HL-60/S4 treated with phorbol 12-myristate 13-acetate at 8.2 ng/mL for 4 days and 3 days (cell line): ENCODE results near the gene KCNH8.

Experiments
- in situ Hi-C: fragments of 300-500 bp; cut with MboI; formaldehyde crosslinking; loops from 2 replicates; pipeline ENCODE4 v1.15.0; 2022; ENCODE audit warnings: low sequenced_read_pairs

The KCNH8 gene

DNA sequence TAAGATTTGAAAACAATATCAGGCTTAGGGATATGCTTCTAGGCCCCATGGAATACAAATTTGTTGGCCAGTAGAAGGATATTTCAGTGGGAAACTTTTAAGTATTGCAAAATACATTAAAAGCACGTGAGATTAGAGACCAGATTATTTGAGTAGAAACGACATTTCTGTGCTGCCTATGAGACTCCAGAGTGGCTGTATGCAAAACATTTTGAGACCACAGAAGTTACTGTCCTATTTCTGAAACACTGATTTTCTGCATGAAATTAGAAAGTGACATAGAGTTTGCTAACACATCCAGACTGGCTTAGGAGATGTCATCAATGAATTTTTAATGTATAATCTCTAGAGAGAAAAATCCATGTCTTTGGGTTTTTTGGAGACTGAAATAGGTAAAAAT is 99.8 kb downstream of the KCNH8 start:
- in situ Hi-C loops: no loop called here

DNA sequence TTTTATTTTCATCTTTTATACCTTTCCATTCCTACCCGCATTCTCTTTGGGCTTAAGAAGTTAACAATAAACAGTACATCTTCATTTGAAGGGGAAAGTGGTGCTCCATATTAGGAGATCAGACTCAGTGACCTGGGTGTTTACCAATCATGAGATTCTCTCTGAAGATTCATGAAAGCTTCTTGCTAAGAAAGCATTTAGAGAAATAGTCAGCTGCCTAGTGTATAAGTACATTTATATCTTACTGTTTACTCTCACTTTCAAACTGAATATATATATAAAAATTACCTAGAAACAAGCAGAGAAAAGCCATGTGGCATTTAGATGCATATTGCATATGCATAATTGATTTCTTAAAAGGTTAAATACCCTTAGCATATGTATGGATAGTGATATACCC is 100.5 kb downstream of the KCNH8 start:
- in situ Hi-C loops: no loop called here

GRCh38 chr3:19250959-19251610 is 102.8 kb downstream of the KCNH8 start:
- in situ Hi-C loops: no loop called here

- in situ Hi-C loops: no loop called here
These were observed 105.9 kb downstream of the KCNH8 start for GRCh38 chr3:19254189-19254588.

DNA sequence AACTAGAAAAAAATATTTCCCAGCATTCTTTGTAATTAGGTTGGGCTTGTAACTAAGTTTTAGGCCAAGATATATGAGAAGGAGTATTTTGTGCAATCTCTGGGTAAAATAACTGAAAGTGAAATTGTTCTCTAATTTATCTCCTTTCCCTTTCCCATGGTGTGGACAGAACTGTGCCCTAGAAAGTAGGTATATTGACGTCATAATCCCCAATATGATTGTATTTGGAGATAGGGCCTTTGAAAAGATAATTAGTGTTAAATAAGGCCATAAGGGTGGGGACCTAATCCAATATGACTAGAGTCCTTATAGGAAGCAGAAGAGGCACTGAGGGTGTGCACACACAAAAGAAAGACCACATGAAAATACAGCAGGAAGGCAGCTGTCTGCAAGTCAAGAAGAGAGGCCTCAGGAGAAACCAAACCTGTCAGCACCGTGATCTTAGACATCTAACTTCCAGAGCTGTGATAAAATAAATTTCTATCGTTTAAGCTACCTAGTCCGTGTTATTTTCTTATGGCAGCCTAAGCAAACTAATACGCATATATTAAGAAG is 106.6 kb downstream of the KCNH8 start:
- in situ Hi-C loops: no loop called here

DNA sequence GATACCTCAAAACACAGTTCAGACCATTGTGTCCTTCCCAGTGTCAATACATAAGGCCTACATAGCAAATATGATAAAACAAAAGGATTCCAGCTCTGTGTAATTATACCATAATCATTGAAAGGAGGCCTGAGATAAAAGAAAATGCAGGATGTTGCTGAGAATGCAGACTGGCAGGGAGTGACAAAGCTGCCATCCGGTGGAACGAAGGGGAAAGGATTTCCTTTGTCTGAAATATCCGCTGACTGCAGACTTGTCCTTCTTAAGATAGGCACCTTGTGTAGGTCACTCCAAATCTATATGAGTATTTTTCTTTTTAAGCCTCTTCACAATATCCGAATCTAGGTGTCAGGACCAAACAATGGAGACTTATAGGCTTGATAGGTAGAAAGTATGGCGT is 108.0 kb downstream of the KCNH8 start:
- in situ Hi-C loops: no loop called here

DNA sequence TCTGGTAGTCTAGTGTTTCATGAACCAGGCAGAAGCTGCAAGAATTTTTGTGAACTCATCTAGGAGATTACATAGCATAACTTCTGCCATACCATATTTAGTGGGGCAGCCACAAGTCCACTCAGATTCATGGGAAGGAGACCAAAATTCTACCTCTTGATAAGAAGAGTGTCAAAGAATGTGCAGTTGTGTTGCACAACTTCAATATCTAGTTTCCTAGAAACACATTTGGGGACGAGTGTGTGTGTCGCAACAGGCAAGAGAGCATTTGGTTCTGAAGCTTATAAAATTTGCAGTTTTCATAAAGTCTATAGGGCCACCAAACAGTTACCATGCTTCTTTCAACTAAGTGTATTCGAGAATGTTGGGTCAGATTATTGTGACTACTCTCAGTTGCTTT is 115.3 kb downstream of the KCNH8 start:
- in situ Hi-C loops: no loop called here

GRCh38 chr3:19264424-19264823 is 116.1 kb downstream of the KCNH8 start:
- in situ Hi-C loops: no loop called here

DNA sequence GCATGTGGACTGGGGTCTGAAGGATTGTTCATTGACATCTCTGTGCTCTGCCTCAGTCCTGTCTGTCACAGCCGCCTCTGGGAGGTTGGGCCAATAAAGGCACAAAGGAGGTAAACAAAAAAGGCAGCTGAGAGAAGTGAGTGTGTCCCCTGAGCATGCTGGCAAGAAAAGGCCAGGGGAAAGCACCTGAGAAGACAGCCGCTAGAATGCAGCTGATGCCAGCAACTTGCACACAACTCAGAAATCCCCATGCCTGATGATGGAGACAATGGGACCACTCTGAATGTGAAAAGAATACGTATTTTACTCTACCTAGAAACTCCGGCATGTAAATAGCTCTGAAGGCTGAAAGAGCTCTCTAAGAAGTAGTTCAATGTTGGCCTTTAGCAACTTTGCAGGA is 118.7 kb downstream of the KCNH8 start:
- in situ Hi-C loops: no loop called here

DNA sequence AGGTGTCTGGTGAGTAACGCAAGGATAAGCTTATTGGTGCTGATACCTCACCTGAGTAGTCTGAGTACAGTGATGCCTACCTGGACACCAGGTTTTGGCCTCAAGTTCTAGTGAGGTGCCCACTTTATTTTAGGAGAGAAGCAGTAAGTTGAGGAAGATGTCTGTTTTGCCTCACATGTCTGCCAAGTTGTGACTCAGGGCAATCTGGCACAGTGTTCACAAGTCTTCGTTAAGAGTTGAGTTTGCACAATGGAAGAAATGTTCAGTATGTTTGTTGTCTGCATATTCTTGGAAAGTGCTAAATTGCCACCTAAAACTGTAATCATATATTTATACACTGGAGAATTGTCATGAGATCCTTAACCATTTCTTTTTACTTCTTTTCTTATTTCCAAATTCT is 122.2 kb downstream of the KCNH8 start:
- in situ Hi-C loops: no loop called here

GRCh38 chr3:19272296-19272695 is 124.0 kb downstream of the KCNH8 start:
- in situ Hi-C loops: no loop called here

DNA sequence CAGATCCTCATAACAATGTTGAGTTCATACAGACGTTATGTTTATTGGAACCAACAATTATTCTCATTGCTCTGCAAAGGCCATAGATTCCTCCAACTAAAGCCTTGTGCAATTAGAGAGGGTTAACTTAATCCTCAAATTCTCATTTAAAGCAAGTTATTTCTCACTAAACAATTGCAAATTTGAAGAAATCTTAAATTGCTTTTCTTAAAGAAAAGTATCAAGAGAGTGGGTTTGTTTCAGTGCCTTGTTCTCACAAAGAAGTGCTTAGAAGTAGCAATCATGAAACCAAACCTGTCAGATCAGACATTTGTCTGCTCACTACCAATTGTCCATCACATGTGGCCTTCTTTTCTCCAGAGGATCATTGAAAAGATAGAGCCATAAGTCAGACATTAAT is 124.8 kb downstream of the KCNH8 start:
- in situ Hi-C loops: no loop called here

DNA sequence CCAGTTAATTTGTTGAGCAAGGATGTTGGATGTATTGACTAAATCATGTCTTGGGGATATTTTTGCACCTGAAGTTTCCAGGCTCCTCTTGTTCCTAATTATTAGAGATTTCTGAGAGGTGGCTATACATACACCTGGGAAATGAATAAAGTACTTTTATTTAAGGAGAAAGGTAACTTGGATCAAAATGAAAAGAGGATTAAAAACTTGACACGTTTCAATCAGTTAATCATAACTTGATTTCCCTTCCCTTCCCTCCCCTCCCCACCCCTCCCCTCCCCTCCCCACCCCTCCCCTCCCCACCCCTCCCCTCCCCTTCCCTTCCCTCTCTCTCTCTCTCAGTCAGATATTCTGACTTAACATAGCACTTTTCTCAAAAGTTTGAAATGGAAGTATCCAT is 126.3 kb downstream of the KCNH8 start:
- in situ Hi-C loops: no loop called here

- in situ Hi-C loops: no loop called here
These were observed 136.7 kb downstream of the KCNH8 start for GRCh38 chr3:19284974-19285373.

DNA sequence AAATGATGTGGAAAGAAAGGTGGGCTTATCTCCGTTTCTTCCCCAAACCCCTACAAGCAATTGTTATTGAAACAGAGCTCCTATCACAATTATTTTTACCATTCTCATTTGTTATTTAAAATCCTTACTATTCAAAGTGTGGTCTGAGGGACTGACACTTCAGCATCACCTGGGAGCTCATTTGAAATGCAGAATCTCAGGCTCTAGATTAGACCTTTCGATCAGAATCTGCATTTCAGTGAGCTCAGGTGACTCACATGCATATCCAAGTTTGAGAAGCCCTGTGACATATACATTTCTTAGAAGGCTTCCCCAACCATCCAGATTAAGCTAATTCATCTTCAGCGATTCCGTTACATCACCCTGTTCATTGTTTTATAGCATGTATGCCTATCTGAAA is 145.0 kb downstream of the KCNH8 start:
- in situ Hi-C loops: no loop called here

DNA sequence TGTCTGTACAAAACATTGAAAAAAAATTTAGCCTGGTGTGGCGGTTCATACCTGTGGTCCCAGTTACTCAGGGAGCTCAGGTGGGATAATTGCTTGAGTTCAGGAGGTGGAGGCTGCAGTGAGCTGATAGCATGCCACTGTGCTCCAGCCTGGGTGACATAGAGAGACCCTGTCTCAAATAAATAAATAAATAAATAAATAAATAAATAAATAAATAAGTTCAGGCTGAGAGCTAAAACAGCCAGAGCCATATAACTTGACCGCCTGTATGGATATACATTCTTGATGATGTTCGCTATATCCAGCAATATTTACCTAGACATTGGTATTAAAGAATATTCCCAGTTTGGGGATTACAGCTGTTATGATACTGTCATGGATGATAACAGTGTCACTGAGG is 146.9 kb downstream of the KCNH8 start:
- in situ Hi-C loops: no loop called here

GRCh38 chr3:19331931-19332330 is 183.6 kb downstream of the KCNH8 start:
- in situ Hi-C loops: no loop called here

- in situ Hi-C loops: no loop called here
These were observed 185.8 kb downstream of the KCNH8 start for GRCh38 chr3:19334120-19334519.

DNA sequence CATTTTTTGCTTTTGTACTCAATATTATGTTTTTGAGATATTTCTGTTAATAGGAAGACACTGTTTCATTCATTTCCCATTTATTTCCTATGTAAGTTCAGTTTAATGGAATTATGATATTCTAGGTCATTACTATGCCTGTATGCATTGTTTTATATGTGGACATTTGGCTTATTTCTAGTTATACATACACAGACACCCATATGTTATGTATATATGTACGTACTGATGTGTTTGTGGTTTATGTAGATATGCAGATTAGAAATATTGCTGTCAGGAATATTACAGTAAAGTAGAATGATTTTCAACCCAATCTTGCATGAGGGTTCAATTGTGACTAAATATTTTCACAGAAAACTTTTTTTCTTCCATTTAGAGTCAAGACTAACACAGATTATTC is 190.5 kb downstream of the KCNH8 start:
- in situ Hi-C loops: no loop called here

- in situ Hi-C loops: no loop called here
These were observed 194.1 kb downstream of the KCNH8 start for GRCh38 chr3:19342389-19342788.

- in situ Hi-C loops: no loop called here
These were observed 198.4 kb downstream of the KCNH8 start for GRCh38 chr3:19346759-19347158.

GRCh38 chr3:19347671-19348070 is 199.4 kb downstream of the KCNH8 start:
- in situ Hi-C loops: no loop called here

DNA sequence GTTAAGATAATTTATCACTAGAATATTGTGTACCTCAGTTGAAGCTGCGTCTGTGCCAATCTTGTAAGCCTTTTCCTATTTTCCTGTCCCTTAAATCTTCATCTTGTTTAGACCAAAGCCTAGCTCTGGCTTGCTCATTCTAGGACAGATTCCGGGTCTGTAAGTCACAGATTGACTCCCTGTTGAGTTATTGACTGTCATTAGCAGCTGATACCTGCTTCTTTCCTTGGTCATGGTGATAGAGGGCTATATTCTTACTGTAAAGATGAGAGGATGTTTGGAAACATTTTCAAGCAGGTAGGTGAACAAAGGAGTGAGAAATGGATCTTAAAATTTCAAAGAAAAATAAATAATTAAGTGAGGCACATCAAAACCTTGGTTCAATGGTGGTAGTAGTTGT is 200.2 kb downstream of the KCNH8 start:
- in situ Hi-C loops: no loop called here
